Muscle of leg (tissue), 16 donors: ENCODE results near the gene LINGO1. TPM values are rescaled to one million over a fixed set of nuclear protein-coding genes. Genes with fewer than 3 reads are reported as not detected.
A peak's percentile ranks its signal among the peaks of the same experiment; 100 is the strongest.

Source experiments
- DNase-seq: peaks from one replicate; pipeline ENCODE4 v3.0.0; 2013
- H3K27ac ChIP-seq: one replicate; pipeline ENCODE4 v1.5.1; 2013; ENCODE audit warnings: mild to moderate bottlenecking, low read length, control low read depth
- H3K27me3 ChIP-seq: one replicate; pipeline ENCODE4 v1.6.1; 2013; ENCODE audit warnings: low read length; ENCODE audit not compliant: control insufficient read depth, insufficient read depth
- H3K36me3 ChIP-seq: one replicate; pipeline ENCODE4 v1.6.1; 2013; ENCODE audit warnings: low read length; ENCODE audit not compliant: control insufficient read depth, insufficient read depth
- H3K4me1 ChIP-seq: one replicate; pipeline ENCODE4 v1.6.1; 2013; ENCODE audit warnings: low read length; ENCODE audit not compliant: control insufficient read depth, insufficient read depth
- H3K4me3 ChIP-seq: one replicate; pipeline ENCODE4 v1.5.1; 2013; ENCODE audit warnings: low read length, control low read depth
- H3K9me3 ChIP-seq: replicated peaks from 2 replicates; pipeline ENCODE4 v1.6.1; 2013; ENCODE audit warnings: low read depth, low read length; ENCODE audit not compliant: control insufficient read depth
- WGBS: methylation state at CpG from one replicate; pipeline ENCODE4 v1.1.5; 2013; ENCODE audit warnings: missing lambda C conversion rate; ENCODE audit not compliant: insufficient coverage; 5-methylcytosine and 5-hydroxymethylcytosine counted together
- long read RNA-seq, 11 donors: transcript quantifications; one replicate each; lab custom pipeline, GENCODE V29; 2026
- polyA plus RNA-seq, 8 donors: library from polyadenylated mRNA; unstranded; fragments of 120-200 nt; gene quantifications; one replicate each; pipeline versions ENCODE4 v1.2.1 to v1.2.3, GENCODE V29; 2013; ENCODE audit warnings: inconsistent platforms in 1 of 8, low replicate concordance in 1 of 8; ENCODE audit not compliant: insufficient read length in 8 of 8, insufficient read depth in 1 of 8
- total RNA-seq: library from RNA; stranded (reverse); fragments of 120-200 nt; gene quantifications from one replicate; pipeline ENCODE4 v1.2.4, GENCODE V29; 2013

Gene LINGO1
- total RNA-seq, result 1.5 TPM
- polyA plus RNA-seq, result 10 to 100 TPM in 6 of 8 donors, 1 to 10 TPM in 2; 7.1 to 15.1 (median 10.3) TPM
- long read RNA-seq, donor 1, partial matches to known transcripts, result 0 of 3 reads
- long read RNA-seq, donor 1, other reads (novel, unspliced or antisense), result 0 of 3 reads
- long read RNA-seq, donor 2, result 0 reads
- long read RNA-seq, donor 3, partial matches to known transcripts, result 0 of 4 reads
- long read RNA-seq, donor 3, other reads (novel, unspliced or antisense), result 0 of 4 reads
- long read RNA-seq, donor 4, partial matches to known transcripts, result 0 of 1 reads
- long read RNA-seq, donor 4, other reads (novel, unspliced or antisense), result 0 of 1 reads
- long read RNA-seq, donor 5, transcript LINGO1-201 (2 exons, 3,055 nt), result major isoform, 12 of 12 reads
- long read RNA-seq, donor 5, partial matches to known transcripts, result 0 of 12 reads
- long read RNA-seq, donor 5, other reads (novel, unspliced or antisense), result 0 of 12 reads
- long read RNA-seq, donor 6, transcript LINGO1-201 (2 exons, 3,055 nt), result major isoform, 5 of 5 reads
- long read RNA-seq, donor 6, partial matches to known transcripts, result 0 of 5 reads
- long read RNA-seq, donor 6, other reads (novel, unspliced or antisense), result 0 of 5 reads
- long read RNA-seq, donor 7, transcript LINGO1-201 (2 exons, 3,055 nt), result major isoform, 6 of 6 reads
- long read RNA-seq, donor 7, partial matches to known transcripts, result 0 of 6 reads
- long read RNA-seq, donor 7, other reads (novel, unspliced or antisense), result 0 of 6 reads
- long read RNA-seq, donor 8, partial matches to known transcripts, result 0 of 3 reads
- long read RNA-seq, donor 8, other reads (novel, unspliced or antisense), result 0 of 3 reads
- long read RNA-seq, donor 9, transcript LINGO1-201 (2 exons, 3,055 nt), result major isoform, 5 of 5 reads
- long read RNA-seq, donor 9, partial matches to known transcripts, result 0 of 5 reads
- long read RNA-seq, donor 9, other reads (novel, unspliced or antisense), result 0 of 5 reads
- long read RNA-seq, donor 10, transcript LINGO1-201 (2 exons, 3,055 nt), result major isoform, 6 of 6 reads
- long read RNA-seq, donor 10, partial matches to known transcripts, result 0 of 6 reads
- long read RNA-seq, donor 10, other reads (novel, unspliced or antisense), result 0 of 6 reads
- long read RNA-seq, donor 11, transcript LINGO1-201 (2 exons, 3,055 nt), result major isoform, 6 of 6 reads
- long read RNA-seq, donor 11, partial matches to known transcripts, result 0 of 6 reads
- long read RNA-seq, donor 11, other reads (novel, unspliced or antisense), result 0 of 6 reads

DNA sequence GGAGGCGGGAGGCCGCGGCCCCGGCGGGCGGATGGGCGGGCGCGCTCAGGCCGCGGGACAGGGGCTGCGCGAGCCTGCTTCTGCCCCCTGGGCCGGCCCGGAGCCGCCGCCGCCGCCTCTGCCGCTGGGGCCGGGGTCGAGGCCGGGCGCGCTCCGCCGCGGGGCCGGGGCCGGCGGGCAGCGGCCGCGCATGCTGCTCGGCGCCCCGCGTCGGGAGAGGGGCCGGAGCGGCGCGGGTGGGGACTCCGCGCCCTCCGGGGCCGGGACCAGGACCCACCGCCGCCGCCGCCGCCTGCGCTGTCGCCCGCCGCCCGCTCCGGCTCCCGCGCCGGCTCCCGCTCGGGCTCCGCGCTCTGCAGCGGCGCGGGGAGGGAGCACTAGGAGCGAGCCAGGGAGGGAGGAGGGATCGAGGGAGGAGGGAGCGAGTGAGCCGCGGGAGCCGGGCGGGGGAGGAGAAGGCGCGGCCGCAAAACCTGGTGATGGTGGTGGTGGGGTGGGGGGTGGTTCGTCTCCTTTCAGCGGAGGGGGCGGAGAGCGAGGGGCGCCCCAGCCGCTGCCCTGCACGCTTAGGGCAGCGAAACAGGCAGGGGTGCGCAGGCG, at the start of gene LINGO1:
LINGO1 (minus strand) TSS at position 379 of the 600 bp plus-strand sequence. CDS start 597 bp downstream, outside the sequence.
- peak; percentile 78 for DNase-seq
- H3K4me1 ChIP-seq, result peaks cover 28% of the 10 kb centered on the region
- no peaks in the 10 kb centered on the region for H3K36me3 ChIP-seq
- no peaks in the 10 kb centered on the region for H3K9me3 ChIP-seq
- no peak within 1 kb of the TSS for H3K27ac ChIP-seq
- WGBS, result under 1% methylated on average over 83 of the region's 88 CpGs
- H3K4me3 ChIP-seq, result peak within 1 kb of the TSS; percentile 52
- peaks cover 56% of the 10 kb centered on the region for H3K27me3 ChIP-seq

- H3K27me3 ChIP-seq, result peaks cover 7% of the 10 kb centered on the region
- no peaks in the 10 kb centered on the region for H3K4me1 ChIP-seq
- DNase-seq, result no peak
- H3K4me3 ChIP-seq, result no peak overlapping the region
- no peaks in the 10 kb centered on the region for H3K9me3 ChIP-seq
- H3K27ac ChIP-seq, result no peak overlapping the region
- H3K36me3 ChIP-seq, result no peaks in the 10 kb centered on the region
- 67% methylated on average over 2 of the region's 2 CpGs for WGBS
These were observed 48.6 kb upstream of the LINGO1 start for GRCh38 chr15:77681362-77681761.

DNA sequence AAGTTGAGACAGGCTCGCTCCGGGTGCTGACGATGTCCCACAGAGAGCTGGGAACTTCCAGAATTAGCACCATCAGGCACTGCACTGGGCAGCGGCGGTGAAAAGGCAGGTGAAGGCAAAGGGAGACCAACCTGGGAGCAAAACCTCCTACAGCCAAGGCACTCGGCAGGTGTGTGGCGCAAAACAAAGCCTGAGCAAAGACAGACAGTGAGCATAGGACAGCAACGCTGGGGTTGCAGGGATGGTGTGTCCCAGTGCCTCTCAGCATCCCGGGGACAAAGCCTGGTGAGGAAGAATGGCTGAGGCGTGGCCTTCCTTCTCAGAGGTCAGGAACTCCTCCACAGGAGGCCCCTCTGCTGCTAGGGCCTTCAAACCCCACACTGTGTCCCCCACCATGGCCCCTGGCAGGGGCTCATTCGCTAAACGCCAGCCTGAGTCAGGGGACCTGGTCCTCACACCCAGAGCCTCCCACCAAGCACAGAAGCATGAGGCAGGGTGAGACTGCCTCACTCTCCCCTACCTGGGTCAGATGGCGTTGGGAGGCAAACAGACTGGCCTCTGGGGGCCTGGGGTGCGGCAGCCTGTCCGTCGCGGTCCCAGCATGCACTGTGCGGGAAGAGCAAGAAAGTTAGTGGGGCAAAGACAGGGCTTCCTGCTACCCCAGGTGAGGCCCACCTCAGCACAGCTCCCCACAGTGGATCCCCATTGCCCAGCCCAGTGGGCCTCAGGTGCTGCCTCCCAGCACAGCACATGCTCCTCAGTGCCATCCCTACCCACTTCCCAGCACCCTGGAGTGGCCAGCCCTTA, 44.1 kb upstream of the LINGO1 start:
- Histone ChIP-seq H3K36me3 (no peaks in the 10 kb centered on the region), H3K9me3 (no peaks in the 10 kb centered on the region), H3K4me3 (no peak overlapping the region), H3K27me3 (peaks cover 15% of the 10 kb centered on the region), H3K4me1 (no peaks in the 10 kb centered on the region), H3K27ac (no peak overlapping the region)
- 70% methylated on average over 15 of the region's 18 CpGs for WGBS
- DNase-seq, result no peak

- Histone ChIP-seq H3K4me3 (no peak overlapping the region), H3K27ac (no peak overlapping the region), H3K36me3 (no peaks in the 10 kb centered on the region), H3K4me1 (no peaks in the 10 kb centered on the region), H3K9me3 (no peaks in the 10 kb centered on the region), H3K27me3 (peaks cover 18% of the 10 kb centered on the region)
- no peak for DNase-seq
- WGBS, result 70% methylated on average over 3 of the region's 5 CpGs
These were observed 43.2 kb upstream of the LINGO1 start for GRCh38 chr15:77675806-77676415.

DNA sequence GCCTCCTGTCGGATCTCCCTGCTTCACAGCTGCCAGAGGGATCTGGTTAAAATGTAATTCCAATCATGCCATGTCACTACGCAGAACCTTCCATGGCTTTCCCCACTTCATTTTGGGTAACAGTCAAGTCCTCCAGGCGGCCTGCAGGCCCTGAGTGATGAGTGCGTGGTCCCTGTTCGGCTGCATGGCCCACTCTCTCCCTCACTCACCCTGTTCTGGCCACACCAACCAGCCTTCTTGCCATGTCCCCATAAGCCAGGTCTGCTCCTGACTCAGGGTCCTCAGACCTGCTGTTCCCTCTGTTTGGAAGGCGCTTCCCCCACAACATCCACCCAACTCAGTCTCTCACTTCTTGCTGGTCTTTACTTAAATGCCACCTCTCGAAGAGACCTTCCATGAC, 41.6 kb upstream of the LINGO1 start:
- no peaks in the 10 kb centered on the region for H3K36me3 ChIP-seq
- no peak for DNase-seq
- no peak overlapping the region for H3K27ac ChIP-seq
- H3K9me3 ChIP-seq, result no peaks in the 10 kb centered on the region
- no peaks in the 10 kb centered on the region for H3K4me1 ChIP-seq
- H3K4me3 ChIP-seq, result no peak overlapping the region
- 69% methylated on average over 7 of the region's 7 CpGs for WGBS
- H3K27me3 ChIP-seq, result peaks cover 18% of the 10 kb centered on the region

- Histone ChIP-seq H3K36me3 (no peaks in the 10 kb centered on the region), H3K27me3 (peaks cover 22% of the 10 kb centered on the region), H3K27ac (no peak overlapping the region), H3K4me3 (no peak overlapping the region), H3K9me3 (no peaks in the 10 kb centered on the region), H3K4me1 (no peaks in the 10 kb centered on the region)
- WGBS, result 59% methylated on average over 5 of the region's 5 CpGs
- no peak for DNase-seq
These were observed 41.2 kb upstream of the LINGO1 start for GRCh38 chr15:77673866-77674265.

- Histone ChIP-seq H3K4me3 (no peak overlapping the region), H3K36me3 (no peaks in the 10 kb centered on the region), H3K27me3 (peaks cover 20% of the 10 kb centered on the region), H3K4me1 (no peaks in the 10 kb centered on the region), H3K9me3 (no peaks in the 10 kb centered on the region), H3K27ac (no peak overlapping the region)
- WGBS, result 12% methylated on average over 3 of the region's 7 CpGs
- no peak for DNase-seq
These were observed 39.4 kb upstream of the LINGO1 start for GRCh38 chr15:77672135-77672534.

DNA sequence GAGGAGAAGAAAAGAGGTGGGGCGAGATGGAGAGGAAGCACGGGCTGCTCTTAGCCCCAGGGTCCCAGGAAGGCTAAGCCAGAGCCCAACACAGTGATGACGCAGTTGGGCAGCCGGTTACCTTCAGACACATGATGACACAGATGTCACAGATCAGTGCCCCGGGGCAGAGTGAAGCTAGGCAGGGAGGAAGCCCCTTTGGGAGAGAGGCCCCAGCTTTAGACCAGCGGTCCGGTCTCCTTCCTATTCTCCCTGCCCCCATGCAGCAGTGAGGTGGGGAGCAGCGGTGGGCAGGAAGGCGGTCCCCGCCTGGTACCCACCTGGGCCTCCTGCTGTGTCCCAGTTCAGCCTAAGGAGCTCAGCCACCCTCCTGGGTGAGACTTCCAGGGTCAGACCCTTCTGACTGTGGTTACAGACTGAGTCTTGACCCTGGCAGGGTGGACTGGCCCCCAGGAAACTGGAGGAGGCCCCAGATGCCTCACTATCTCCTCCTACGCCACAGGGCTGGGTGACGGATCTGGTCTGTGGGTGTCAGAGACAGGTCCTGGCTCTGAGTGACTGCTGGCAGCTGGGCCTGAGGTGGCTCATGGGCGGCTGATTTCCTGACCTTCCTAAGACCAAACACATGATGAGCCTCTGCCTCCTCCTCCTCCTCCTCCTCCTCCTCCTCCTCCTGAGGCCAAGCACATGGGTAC, 38.8 kb upstream of the LINGO1 start:
- WGBS, result 59% methylated on average over 6 of the region's 13 CpGs
- no peaks in the 10 kb centered on the region for H3K9me3 ChIP-seq
- peaks cover 20% of the 10 kb centered on the region for H3K27me3 ChIP-seq
- H3K4me1 ChIP-seq, result no peaks in the 10 kb centered on the region
- no peak overlapping the region for H3K4me3 ChIP-seq
- no peak for DNase-seq
- H3K27ac ChIP-seq, result no peak overlapping the region
- H3K36me3 ChIP-seq, result no peaks in the 10 kb centered on the region
